ENCODE measurements around the gene HCRT.

Gene HCRT

DNA sequence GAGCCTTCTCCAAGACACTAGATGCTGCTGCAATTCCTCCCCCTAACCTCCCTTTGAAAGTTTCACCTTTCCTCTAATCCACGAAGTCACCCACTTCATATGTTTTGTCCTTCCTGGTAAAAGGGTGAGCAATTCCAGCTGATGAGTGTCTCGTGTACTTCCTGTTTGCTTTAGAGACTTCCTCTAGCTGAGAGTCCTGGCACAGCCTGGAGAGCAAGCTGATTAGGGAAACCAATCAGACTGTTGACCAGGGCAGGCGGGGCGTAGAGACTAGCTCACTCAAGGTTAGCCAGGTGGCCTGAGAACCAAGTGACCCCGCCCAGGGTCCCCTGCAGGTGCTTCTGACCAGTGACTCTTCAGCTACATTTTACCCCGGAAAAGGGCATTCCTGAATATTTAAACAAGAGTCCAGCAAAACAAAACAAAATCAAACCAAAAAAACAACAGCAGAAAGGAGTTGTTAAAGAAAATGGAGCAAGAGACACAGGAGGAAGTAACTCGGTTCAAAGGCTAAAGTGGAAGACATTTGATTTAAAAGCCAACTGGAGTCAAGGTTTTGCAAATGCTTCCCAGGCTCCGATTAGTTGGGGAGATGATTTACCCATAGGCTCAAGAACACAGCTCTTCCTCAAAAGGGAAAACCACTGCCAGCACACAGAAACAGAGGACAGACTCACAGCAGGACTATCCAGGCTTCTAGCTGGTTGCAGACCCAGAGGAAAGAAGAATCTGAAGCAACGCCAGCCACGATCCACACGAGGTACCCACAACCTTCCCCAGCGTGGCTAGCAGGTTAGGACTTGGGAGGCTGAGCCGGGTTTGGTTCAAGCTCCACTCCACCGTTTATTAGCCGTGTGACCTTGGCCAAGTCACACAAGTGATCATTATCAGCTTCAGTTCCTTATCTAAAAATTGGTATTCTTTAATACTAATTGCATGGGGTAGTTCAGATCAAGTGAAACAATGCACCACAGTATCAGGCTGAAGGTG lies 49.3 kb downstream of the HCRT start:
- H3K27ac ChIP-seq (ENCODE audit: low read depth, low read length), result peak overlapping the region; percentile 68
- no peaks in the 10 kb centered on the region for H3K9me3 ChIP-seq (ENCODE audit: control insufficient read depth, insufficient read depth, low read depth, low read length)
- H3K27me3 ChIP-seq (ENCODE audit: control insufficient read depth, insufficient read depth, low read length), result no peaks in the 10 kb centered on the region
- peaks cover 22% of the 10 kb centered on the region for H3K4me1 ChIP-seq (ENCODE audit: control insufficient read depth, insufficient read depth, low read length)
- peak overlapping the region; percentile 23 for H3K9ac ChIP-seq (ENCODE audit: low read length)
- no peak overlapping the region for H3K4me3 ChIP-seq (ENCODE audit: low read depth, low read length)
- peaks cover 9% of the 10 kb centered on the region; the same call in 1 of the 2 replicates for H3K36me3 ChIP-seq (ENCODE audit: control insufficient read depth, insufficient read depth, low read length)

GRCh38 chr17:42135151-42135550 lies 50.1 kb downstream of the HCRT start:
- Histone ChIP-seq H3K9ac (ENCODE audit: low read length) (peak overlapping the region; percentile 23), H3K36me3 (ENCODE audit: control insufficient read depth, insufficient read depth, low read length) (peaks cover 17% of the 10 kb centered on the region), H3K4me3 (ENCODE audit: low read depth, low read length) (no peak overlapping the region), H3K9me3 (ENCODE audit: control insufficient read depth, insufficient read depth, low read depth, low read length) (no peaks in the 10 kb centered on the region), H3K4me1 (ENCODE audit: control insufficient read depth, insufficient read depth, low read length) (peaks cover 22% of the 10 kb centered on the region), H3K27ac (ENCODE audit: low read depth, low read length) (peak overlapping the region; percentile 68), H3K27me3 (ENCODE audit: control insufficient read depth, insufficient read depth, low read length) (no peaks in the 10 kb centered on the region)

Measured in HUES6 (cell line).